ENCODE results near the gene CLDN14.
"Not testable (repeated sequence)": the region's sequence is repeated elsewhere in the genome, so short reads cannot be mapped to it uniquely, and the experiment has no call there.

The CLDN14 gene

GRCh38 chr21:36499578-36500471 is 19.9 kb upstream of the CLDN14 start:
- no peak for FAIRE-seq

DNA sequence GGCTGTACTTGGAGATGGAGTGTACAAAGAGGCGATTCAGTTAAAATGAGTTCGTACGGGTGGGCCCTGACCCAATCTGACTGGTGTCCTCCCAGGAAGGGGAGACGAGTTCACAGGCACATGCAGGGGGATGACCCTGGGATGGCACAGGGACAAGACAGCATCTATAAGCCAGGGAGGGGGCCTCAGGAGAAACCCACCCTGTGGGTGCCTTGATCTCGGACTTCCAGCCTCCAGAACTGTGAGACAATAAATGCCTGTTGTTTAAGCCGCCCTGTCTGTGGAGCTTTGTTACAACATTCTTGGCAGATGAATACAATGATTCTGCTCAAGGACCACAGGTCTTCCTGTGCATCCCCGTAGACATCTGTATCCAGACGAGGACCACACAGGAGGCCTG is 14.6 kb upstream of the CLDN14 start:
- FAIRE-seq: no peak

- FAIRE-seq: no peak
Observed at GRCh38 chr21:36491209-36491910, 11.4 kb upstream of the CLDN14 start.

DNA sequence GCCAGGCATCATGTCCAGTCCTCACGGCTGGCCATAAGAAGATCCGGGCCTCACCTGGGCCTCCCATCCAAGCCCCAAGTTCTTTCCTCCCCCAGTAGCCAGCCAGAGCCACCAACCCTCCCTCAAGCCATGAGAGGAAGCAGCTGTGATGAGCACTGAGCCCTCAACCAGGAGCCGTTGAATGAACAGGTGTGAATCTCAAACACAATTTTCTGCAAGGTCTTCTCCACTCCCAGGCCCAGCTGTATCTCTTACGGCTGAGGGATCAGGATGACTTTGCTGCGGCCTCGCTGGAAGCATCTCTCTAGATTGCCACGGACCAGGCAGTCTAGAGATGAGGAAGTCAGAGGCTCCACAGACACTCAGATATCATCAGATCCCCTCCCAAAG is 9.8 kb upstream of the CLDN14 start:
- no peak for FAIRE-seq

DNA sequence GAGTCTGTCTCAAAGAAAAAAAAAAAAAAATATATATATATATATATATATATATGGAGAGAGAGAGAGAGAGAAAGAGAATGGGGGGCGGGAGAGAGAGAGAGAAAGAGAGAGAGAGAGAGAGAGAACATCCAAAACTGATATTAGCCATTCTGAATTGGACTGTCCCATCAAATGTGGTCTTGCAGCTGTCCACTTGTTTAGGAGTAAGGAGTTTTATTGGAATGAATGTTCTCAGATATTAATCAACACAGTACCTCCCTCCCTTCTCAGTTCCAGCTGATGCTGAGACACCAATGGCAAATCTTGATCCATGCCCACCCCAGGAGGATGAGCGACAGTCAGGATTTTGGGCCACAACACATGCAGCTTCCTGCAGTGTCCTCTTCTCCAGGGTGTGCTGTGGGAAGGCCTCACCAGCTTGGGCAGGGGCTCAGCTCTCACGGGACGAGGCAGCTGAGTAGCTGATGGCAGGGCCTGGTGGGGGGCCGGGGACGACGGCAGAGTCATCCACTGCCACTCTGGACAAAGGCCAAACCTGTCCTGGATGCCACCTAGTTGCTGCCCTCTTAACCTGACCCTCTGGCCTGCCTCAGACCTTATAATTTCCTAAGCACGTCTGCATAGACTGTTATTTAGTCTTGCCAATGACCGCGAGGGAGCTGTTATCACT is 9.3 kb upstream of the CLDN14 start:
- no peak for FAIRE-seq

GRCh38 chr21:36487641-36488307 is 7.9 kb upstream of the CLDN14 start:
- no peak for FAIRE-seq

GRCh38 chr21:36486246-36486645 is 6.3 kb upstream of the CLDN14 start:
- FAIRE-seq: no peak

DNA sequence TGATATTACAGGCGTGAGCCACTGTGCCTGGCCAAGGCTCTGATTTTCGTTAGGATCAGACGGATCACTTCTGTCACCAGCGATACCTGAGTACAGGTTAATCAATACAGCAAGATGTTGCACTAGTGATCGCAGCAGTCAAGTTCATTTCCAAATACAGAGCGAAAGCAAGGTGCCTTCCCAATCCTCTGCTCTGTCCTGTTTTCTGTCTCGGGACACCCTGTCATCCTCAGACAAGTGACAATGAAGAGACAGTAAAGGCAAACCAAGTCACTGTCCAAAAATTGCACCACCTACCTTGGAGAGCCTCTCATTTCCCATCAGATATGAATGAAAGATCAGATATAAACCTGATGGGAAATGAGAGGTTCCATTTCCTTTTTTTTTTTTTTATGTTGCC is 5.6 kb upstream of the CLDN14 start:
- FAIRE-seq: no peak

- no peak for FAIRE-seq
Observed at GRCh38 chr21:36483095-36483494, 3.2 kb upstream of the CLDN14 start.

GRCh38 chr21:36482673-36483072 is 2.8 kb upstream of the CLDN14 start:
- no peak for FAIRE-seq

DNA sequence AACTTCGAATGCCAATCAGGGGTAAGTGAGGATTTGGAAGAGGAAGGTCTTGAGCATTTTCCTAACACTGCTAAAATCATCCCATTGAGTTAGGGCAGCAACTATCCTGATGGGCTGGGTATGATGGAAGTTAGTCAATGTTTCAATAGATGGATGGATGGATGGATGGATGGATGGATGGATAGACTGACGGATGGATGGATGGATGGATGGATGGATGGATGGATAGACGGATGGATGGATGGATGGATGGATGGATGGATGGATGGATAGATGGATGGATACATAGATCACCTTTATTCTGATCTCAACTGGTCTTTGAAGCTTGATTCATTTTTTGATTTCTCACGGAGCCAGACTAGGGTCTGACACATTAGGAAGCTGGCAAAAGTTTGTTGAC is 2.3 kb upstream of the CLDN14 start:
- FAIRE-seq: no peak

DNA sequence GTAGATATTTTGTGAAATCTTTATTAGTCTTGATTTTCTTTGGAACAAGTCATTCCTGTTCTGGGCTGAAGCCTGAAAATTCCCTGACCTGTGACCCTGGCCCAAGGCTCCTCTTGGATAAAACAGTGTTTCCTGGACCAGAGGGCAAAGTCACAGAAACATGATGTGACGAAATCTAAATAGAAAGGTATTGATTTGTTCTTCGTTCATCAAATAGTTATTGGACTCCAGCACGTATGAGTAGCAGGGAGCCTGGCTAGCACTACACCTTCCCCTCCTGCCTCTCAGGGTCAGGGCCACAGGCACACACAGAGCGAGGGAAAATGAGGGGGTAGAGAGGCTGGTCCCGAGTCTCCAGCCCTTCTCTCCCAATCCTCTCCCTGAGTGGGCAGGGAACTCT is 1.7 kb upstream of the CLDN14 start:
- FAIRE-seq: no peak

DNA sequence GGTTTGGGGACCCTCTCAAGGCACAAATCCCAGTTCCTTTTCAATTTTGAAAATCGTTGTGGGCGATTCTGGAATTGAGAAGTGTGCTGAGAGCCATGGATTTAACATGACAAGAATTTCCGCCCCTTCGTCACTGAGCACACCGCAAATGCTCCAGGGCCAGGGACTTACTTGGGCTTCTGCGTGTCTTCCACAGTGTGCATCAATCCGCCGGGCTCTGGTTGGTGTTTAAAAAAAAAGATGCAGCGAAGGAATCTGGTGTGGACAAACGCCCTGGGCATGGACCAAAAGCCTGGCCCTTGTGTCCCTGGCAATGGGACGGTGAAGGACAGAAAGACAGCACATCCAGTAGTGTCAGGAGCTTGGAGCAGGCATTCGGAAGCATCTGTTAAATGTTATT is 696 bp upstream of the CLDN14 start:
- no peak for FAIRE-seq

- no peak for FAIRE-seq
Observed at GRCh38 chr21:36478941-36479340, 981 bp downstream of the CLDN14 start.

DNA sequence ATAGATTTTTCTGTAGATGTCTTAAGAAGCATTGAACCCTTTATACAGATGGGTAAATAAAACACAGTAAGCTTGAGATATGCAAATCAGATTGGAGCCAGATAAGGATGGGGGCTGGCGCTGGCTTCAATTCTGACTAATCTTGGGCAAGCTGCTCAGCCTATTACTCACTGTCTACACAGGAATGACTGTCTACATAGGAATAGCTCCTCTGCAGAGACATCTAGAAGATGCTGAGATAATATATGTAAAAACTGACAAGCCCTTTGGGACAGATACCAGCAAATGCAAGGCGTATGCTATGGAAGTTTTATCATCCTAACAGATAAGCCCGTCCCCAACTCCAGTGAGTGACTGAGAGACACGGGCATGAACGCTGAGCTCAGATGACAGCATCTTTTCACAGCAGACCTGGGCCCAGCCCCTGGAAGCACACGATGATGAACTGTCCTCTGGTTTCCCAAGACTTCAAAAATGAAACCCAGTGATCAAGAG is 1.7 kb downstream of the CLDN14 start:
- FAIRE-seq: no peak

DNA sequence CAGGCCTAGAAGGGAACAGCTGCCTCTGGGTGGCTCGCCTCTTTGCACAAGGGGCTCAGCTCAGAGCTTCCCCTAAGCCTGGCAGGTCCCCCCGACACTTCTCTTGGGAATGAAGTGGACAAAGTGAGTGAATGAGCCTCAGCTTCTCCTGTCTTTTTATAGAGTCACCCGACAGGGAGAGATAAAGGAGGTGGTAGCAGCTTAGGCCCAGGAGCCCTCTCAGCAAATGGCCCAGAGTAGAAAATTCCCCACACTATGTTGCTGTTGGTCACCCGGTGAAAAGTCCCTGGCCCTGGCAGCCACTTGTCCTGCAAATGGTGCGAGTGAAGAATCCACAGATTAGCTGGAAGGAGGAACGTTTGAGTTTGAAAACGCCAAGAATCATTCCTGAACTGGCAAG is 2.4 kb downstream of the CLDN14 start:
- FAIRE-seq: no peak

DNA sequence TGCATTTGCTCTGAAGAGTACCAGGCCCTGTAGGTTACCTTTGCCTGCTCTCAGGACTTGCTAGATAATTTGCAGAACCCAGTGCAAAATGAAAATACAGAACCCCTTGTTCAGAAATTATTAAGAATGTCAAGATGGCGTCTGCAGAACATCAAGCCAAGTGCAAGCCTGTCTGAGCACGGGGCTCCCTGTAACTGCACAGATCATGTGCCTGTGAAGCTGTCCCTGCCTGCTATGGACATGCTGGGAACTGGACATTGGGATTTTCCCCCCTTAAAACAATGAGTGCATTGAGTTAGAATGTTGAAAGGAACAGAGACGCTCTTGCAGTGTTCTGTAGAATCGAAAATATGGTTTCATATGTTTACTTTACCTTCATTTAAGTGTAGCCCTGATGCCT is 2.9 kb downstream of the CLDN14 start:
- FAIRE-seq: no peak

DNA sequence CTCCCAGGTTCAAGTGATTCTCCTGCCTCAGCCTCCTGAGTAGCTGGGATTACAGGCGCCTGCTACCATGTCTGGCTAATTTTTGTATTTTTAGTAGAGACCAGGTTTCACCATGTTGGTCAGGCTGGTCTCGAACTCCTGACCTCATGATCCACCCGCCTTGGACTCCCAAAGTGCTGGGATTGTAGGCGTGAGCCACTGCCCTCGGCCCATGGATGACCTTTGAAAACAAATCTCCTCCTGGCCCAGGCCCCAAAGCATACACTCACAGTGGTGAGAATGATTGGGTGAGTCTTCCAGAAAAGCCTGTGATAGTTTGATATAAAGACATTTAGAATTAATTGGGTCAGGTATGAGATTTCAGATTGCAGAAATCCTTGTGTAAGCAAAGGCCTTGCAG is 3.4 kb downstream of the CLDN14 start:
- FAIRE-seq: not testable (repeated sequence)

GRCh38 chr21:36474591-36474990 is 5.3 kb downstream of the CLDN14 start:
- no peak for FAIRE-seq

DNA sequence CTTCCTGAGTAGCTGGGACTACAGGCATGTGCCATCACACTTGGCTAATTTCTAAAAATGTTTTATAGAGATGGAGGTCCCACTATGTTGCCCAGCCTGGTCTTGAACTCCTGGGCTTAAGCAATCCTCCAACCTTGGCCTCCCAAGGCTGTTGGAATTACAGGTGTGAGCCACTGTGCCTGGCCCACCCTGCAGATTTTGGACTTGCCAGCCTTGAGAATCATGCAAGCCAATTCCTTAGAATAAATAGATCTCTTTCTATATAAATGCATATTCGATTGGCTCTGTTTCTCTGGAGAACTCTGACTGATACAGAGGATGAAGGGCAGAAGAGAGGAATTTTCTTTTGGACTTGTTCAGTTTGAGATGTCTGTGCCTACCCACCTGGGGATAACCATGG is 6.7 kb downstream of the CLDN14 start:
- no peak for FAIRE-seq

DNA sequence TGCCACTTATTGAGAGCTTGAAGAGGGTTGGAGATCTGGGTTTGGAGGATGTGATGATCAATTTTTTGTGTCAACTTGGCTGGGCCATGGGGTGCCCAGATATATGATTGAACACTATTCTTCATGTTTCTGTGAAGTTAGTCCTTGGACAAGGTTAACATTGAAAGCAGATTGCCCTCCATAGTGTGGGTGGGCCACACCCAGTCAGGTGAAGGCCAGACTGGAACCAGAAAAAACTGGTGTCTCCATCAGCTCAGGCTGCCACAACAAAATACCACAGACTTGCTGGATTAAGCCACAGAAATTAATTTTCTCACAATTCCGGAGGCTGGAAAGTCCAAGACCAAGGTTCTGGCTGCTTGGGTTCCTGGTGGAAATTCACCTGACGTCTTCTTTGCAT is 7.5 kb downstream of the CLDN14 start:
- FAIRE-seq: no peak

- FAIRE-seq: no peak
Observed at GRCh38 chr21:36471254-36471723, 8.6 kb downstream of the CLDN14 start.

DNA sequence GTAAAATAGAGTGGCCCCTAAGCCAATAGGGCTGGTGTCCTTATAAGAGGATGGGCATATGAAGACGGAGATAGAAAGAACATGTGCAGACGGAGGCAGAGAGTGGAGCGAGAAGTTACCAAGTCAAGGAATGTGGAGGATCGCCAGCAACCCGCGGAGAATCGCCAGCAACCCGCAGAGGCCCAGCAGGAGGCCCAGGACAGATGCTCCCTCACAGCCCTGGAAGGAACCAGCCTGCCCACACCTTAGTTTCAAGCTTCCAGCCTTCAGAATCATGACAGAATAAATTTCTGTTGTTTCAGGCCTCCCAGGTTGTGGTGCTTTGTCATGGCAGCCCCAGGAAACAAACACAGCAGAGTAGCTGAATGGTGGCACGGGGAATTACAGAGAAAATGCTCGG is 9.6 kb downstream of the CLDN14 start:
- FAIRE-seq: no peak

Measured in A204.1 (cell line).